Glomerular endothelial cell (primary cell): ENCODE data around the gene SMPD4. TPM values are rescaled to one million over a fixed set of nuclear protein-coding genes. Genes with fewer than 3 reads are reported as not detected.
"Not testable (repeated sequence)": the region's sequence is repeated elsewhere in the genome, so short reads cannot be mapped to it uniquely, and the experiment has no call there.

ENCODE experiments used
- DNase-seq: peaks from one replicate; pipeline ENCODE4 v3.0.0-alpha.2; 2011; ENCODE audit warnings: low read depth, low spot score; ENCODE audit errors: extremely low read depth
- total RNA-seq: library from RNA; depleted of rRNA; stranded (reverse); fragments of >200 nt; gene quantifications from 2 replicates; pipeline ENCODE4 v1.2.3, GENCODE V29; 2015

Gene SMPD4, protein sequence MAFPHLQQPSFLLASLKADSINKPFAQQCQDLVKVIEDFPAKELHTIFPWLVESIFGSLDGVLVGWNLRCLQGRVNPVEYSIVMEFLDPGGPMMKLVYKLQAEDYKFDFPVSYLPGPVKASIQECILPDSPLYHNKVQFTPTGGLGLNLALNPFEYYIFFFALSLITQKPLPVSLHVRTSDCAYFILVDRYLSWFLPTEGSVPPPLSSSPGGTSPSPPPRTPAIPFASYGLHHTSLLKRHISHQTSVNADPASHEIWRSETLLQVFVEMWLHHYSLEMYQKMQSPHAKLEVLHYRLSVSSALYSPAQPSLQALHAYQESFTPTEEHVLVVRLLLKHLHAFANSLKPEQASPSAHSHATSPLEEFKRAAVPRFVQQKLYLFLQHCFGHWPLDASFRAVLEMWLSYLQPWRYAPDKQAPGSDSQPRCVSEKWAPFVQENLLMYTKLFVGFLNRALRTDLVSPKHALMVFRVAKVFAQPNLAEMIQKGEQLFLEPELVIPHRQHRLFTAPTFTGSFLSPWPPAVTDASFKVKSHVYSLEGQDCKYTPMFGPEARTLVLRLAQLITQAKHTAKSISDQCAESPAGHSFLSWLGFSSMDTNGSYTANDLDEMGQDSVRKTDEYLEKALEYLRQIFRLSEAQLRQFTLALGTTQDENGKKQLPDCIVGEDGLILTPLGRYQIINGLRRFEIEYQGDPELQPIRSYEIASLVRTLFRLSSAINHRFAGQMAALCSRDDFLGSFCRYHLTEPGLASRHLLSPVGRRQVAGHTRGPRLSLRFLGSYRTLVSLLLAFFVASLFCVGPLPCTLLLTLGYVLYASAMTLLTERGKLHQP
- 38.2 and 64.9 TPM in 2 replicates for total RNA-seq

DNA sequence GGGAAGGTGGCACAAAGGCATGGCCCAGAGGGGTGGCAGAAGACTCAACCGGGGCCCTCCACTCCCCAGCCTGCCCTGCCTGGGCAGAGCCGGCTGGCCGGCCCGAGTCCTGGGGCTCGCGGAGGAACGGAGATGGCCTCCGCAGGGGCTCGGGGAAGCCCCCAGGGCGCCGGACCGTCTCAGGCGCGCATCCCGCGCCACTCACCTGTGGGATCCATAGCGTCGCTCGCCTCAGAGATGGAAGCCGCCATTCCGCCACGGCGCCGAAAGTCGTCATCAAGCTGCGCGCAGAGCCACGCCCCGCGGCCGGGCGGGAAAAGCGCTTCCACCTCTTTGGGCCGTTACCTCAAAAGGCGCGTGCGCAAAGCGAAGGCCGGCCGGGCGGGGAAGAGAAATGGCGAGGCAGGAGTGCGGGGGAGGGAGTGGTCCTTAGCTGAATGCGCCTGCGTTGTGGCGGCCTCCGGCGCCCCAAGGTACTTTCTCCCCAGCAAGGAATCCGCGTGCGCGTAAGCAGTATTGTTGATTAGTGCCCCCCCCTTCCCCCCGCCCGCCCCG is at the start of gene SMPD4:
Gene SMPD4 (minus strand): TSS at position 278 of the 555 bp plus-strand sequence. CDS start 5,010 bp downstream, outside the sequence.
- peak; percentile 51 for DNase-seq

DNA sequence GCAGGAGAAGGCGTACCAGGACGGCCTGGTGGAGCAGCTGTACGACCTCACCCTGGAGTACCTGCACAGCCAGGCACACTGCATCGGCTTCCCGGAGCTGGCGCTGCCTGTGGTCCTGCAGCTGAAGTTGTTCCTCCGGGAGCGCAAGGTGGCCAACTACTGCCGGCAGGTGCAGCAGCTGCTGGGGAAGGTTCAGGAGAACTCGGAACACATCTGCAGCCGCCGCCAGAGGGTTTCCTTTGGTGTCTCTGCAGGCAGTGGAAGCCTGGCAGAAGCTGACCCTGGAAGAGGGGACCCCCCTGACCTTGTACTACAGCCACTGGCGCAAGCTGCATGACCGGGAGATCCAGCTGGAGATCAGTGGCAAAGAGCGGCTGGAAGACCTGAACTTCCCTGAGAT is 49.5 kb upstream of the SMPD4 start:
- DNase-seq, result not testable (repeated sequence)

DNA sequence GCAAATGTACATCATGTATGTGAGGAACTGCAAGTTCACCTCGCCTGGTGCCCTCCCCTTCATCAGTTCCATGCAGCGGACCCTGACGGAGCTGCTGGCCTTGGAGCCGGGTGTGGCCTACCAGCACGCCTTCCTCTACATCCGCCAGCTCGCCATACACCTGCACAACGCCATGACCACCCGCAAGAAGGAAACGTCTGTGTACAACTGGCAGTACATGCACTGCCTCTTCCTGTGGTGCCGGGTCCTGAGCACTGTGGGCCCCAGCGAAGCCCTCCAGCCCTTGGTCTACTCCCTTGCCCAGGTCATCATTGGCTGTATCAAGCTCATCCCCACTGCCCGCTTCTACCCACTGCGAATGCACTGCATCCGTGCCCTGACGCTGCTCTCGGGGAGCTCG is 49.0 kb upstream of the SMPD4 start:
- not testable (repeated sequence) for DNase-seq

DNA sequence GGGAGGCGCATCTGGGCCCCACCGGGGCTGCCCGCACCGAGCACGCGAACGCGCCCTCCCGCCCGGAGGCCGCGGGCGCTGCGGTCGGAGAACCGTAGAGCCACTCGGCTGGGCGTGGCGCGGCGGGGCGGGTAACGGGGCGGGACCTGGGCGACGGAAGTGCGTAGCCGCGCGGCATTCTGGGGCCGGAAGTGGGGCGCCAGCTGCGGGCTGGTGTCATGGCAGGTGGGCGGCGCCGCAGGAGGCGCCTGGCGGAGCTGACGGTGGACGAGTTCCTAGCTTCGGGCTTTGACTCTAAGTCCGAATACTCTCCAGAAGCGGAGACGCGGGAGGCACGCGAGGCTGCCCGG is 47.7 kb upstream of the SMPD4 start:
- DNase-seq, result not testable (repeated sequence)

DNA sequence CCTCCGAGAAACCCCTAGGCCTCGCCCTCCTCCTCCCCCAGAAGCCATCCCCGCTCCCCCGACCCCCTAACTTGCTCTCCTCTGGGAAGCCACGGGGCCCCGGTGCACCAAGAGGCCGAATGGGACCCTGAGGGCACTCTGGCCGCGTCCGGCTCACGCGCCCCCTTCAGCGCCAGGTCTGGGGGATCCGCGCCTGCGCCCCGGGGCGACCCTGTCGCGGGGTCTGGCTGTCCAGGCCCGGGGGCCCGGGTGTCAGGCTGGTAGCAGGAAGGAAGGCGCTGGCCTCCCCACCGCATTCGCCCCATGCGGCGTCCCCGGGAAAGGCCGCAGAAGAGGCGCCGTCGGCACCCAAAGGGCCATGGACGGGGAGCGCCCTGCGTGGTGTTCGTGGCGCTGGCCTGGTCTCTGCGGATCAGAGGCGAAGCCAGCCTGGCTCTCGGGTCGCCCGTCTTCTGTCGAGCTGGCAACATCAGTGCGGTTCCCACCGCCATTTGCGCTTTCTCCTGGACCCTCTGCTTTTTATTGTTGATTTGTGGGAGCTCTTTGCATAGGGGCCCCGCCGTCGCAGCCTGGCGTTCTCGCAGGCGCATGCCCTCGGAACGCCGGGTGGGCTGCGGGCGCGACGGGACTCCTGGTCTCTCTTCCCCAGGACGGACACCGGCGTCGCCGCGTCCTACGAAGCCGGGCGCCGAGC is 47.2 kb upstream of the SMPD4 start:
- DNase-seq, result not testable (repeated sequence)

DNA sequence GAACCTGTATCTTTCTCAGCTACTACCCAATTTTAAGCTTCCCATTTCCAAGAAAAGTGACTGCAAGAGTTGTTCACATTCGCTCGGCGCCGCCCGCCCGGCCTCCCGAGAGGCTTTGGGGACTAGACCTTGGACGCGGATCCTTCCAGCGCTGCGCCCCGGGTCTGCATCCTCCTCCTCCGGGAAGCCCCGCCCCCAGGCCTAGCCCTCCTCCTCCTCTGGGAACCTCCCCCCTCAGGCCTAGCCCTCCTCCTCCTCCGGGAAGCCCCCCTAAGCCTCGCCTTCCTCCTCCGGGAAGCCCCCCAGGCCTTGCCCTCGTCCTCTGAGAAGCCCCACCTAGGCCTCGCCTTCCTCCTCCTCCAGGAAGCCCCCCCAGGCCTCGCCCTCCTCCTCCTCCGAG is 46.6 kb upstream of the SMPD4 start:
- not testable (repeated sequence) for DNase-seq

DNA sequence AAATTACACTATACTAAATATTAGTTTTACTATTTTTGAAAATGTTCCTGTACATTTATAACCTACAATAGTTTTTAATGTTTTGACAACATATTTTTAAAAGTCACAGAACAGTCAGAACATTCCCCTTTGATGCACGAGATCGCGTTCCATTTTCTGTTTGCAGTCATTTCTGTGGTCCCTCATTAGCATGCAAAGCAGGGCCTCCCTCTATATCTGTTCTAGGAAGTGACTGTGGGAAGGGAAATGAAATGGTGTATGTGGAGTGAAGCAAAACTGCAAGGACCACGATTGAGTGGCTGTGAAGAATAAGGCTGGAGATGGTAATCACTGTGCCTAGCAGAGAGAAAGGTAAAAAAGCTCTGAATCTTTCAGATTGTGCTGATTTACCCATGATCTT is 41.1 kb upstream of the SMPD4 start:
- not testable (repeated sequence) for DNase-seq

DNA sequence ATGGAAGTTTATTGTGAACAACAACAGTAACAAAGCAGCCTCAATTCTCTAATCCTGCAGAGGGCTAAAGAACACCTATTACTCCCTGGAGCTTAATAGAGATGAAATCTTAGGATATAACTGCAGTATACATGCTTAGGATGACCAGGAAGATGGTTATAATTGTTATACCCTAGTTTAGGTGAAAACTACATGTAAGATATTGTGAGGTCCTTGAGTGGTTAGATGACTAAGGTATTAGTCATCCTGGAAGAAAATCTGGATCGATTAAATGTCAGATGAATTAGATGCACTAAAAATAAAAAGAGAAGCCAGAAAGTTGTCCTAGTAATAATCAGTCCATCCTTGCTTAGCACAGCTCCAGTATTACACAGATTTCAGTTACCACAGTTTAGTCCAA is 39.1 kb upstream of the SMPD4 start:
- DNase-seq, result not testable (repeated sequence)

DNA sequence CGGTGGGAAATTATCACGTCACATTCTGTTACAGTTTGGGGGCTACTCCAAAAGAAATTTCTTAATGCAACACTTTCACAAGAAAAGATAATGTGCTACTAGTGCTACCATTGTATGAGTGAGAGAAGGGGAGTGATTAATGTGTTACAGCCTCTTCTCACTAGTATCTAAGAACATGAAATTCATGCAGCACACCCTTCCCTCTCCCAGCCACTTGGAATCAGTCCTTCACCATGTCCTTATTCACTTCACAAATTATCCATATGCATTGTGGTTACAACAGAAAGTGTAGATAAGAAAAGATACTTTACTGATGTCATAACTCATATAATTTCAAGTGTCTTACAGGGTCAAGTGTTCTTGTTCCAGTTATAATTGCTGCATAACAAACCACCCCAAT is 37.7 kb upstream of the SMPD4 start:
- not testable (repeated sequence) for DNase-seq

DNA sequence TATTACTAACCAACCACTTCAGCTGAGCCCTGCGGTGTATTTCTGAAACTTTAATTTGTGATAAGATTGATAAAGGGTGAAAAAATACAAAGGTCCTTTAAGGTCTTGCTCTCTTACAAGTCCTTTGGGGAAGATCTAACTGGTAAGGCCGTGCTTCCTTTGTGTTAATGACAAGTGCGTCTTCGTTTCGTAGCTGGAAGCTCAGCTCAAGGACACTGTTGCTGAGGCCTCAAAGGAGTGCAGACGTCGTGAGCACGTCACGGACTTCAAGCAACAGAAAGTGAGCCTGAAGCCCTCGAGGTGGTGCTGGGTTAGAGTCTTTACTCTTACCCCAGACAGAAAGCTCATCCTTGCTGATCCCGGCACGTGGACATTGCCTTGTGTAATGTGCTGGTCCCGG is 25.6 kb upstream of the SMPD4 start:
- DNase-seq, result not testable (repeated sequence)

DNA sequence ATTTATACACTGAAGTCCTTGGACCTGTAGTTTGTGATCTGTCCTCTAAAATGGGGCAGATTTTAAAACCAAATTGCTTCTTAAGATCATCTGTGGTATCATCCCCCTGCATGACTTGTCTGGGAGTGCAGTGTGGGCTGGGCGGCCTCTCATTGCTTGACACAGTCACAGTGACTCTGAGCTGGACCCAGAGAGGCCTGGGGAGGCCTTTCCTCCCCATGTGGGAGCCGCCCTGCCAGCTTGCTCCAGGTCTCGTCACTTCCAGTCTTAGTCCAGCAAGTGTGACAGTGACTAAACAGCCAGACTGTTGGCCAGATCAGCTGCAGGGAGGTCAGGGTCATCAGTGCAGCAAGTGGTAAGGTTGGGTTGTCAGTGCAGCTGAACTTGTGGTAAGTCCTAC is 21.7 kb upstream of the SMPD4 start:
- DNase-seq, result not testable (repeated sequence)

DNA sequence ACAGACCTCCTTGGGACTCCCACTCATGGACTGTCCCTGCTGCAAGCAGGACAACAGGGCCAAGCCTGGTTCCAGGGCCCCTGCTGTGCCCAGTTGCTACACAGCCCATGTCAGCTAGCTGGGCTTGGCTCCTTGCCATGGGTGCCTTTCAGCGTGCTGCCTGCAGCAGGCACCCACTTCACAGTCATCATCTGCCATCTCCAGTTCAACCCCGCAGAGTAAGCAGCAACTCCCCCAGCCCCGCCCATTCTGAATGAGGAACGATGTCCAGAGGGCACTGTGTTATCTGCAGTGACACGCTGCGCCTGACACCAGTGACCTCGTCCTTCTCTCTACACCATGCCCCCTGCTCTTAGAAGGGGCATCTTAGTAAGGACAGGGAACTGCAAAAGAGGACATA is 21.1 kb upstream of the SMPD4 start:
- DNase-seq, result not testable (repeated sequence)

DNA sequence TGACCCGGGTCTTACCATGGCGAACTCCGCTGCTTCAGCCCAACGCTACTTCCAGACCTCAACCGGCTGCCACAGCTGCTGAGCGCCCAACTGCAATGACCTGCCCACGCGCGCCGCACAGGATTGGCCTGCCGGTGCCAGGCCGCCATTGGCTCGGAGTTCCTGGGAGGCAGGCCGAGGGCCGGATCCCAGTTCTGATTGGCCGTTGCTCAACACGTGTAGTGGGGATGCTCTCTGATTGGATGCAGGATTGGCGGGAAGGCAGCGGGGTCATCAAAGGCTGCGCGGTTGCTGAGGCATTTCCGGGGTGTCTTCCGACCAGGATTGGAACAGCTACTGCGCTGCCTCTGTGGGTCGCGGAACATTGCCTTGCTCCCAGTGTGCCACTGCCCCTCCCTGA is 16.9 kb upstream of the SMPD4 start, which contains the start of gene TUBA3E:
Gene TUBA3E (minus strand): TSS at position 97 of the 400 bp plus-strand sequence. CDS start 79 bp downstream, at position 18.
- DNase-seq, result no peak

DNA sequence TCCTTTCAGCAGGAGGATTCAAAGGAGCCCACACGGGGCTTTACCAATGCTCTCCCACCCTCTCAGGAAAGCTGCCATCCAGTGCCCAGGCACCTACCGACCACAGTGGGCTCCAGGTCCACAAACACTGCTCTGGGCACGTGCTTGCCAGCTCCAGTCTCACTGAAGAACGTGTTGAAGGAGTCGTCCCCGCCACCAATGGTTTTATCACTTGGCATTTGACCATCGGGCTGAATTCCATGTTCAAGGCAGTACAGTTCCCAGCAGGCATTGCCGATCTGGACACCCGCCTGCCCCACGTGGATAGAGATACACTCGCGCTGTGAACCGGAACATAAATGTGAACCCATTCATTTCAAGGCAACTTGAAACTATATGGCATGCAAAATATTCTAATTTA is 14.7 kb upstream of the SMPD4 start:
- not testable (repeated sequence) for DNase-seq

DNA sequence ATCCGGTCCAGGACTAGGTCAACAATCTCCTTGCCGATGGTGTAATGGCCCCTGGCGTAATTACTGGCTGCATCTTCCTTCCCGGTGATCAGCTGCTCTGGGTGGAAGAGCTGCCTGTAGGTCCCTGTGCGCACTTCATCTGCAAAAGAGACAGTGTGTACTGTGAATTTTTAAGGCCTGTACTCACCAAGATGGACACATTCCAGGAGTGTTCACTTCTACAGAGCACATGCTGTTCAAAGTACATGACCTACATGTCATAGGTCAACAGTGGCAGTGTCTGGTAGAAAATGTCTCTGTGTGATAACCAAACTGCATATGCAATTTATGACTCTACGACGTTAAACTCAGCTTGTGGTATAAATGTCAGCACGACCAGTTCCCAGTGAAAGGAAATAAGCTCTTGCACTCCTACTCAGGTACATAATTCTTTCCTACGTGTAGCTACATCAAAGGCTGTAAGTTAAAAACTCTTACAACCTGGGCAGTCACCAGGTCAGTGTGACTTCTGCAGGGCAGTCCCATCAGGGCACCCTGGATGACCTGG is 13.8 kb upstream of the SMPD4 start:
- not testable (repeated sequence) for DNase-seq

DNA sequence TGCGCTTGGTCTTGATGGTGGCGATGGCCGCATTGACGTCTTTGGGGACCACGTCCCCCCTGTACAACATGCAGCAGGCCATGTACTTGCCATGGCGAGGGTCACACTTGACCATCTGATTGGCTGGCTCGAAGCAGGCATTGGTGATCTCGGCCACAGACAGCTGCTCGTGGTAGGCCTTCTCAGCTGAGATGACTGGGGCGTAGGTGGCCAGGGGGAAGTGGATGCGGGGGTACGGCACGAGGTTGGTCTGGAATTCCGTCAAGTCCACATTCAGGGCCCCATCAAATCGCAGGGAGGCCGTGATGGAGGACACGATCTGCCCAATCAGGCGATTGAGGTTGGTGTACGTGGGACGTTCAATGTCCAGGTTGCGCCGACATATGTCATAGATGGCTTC is 12.4 kb upstream of the SMPD4 start:
- not testable (repeated sequence) for DNase-seq

DNA sequence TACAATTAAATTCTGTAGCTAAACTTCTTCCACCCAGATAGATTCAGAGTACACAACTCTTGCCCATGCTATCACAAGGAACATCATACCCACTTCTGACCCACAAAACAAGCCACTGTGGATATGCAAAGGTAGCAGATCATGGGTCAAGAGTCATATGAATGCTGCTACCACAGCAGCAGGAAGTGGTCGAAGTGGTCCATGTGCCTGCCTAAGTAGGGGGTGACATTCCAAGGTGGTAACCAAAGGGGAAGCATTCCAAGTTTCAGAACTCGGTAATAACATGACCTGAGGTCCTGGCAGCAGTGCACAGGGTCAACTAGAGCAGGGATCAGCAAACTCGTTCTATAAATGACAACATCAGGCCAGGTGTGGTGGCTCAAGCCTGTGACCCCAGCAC is 11.0 kb upstream of the SMPD4 start:
- DNase-seq, result not testable (repeated sequence)

DNA sequence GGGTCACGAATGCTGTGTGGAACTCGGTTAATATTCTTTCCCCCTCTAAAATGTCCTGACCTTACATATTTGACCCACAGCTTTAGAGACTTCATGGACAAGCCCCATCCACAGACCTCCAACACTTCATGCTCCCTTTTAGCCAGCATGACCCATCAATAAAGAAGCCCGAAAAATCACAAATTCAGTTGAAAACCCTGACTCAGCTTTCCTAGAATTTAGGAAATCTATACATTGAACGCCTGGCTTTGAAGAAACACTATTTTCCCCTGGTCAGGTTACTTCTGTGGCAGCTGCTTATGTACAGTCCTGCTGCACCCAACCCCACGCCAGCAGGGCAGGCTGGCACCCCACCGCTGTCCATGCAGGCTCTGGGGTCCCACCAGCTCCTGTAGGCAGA is 9.9 kb upstream of the SMPD4 start:
- DNase-seq, result not testable (repeated sequence)

DNA sequence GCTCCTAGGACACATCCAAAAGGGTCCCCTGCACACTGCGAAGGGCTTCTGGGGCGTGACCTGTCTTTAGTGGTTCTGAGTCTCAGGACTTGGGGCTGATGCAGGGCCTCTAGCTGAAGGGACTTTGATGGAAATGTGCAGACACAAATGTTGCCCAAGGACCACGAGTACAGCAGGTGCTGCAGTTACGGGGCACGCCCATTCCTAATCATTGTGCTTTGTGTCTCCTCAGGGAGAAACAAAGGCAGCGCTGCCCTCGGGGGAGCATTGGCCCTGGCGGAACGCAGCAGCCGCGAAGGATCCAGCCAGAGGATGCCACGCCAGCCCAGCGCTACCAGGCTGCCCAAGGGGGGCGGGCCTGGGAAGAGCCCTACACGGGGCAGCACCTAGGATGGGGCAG is 8.8 kb upstream of the SMPD4 start:
- no peak for DNase-seq

DNA sequence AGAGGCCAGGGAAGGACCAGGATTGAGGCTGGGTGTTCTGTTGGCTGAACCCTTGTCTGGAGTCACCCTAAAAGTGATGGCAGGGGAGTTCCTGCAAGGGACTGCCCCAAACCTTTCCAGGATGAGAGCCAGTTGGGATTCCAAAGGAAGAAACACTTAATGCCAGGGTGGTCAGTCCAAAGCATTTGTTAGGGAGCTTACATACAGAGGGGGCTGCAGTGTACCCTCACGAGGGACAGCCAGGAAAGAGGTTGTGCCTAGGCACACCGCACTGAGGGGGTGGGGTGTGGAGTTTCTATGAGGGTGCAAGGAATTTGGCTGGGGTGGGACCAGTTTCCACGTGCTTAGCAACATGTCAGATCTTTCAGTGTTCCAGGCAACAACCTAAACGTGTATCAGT is 7.6 kb upstream of the SMPD4 start:
- not testable (repeated sequence) for DNase-seq
